HepG2 (cell line): ENCODE results near the gene PPP1R3F. TPM values are rescaled to one million over a fixed set of nuclear protein-coding genes. Genes with fewer than 3 reads are reported as not detected.
A peak's percentile ranks its signal among the peaks of the same experiment; 100 is the strongest.

Source experiments
- CBX2 ChIP-seq, 2 experiments: fragments of 200-600 bp in 1 of 2; sonication (generic); formaldehyde crosslinking in 1 of 2; IDR thresholded peaks; 2 replicates each; pipeline versions ENCODE4 v1.7.0 to v1.8.1; 2018 to 2022; ENCODE audit warnings: low read depth in 2 of 2, low read length in 1 of 2, mild to moderate bottlenecking in 1 of 2, missing genetic modification reagents in 1 of 2
- CEBPG ChIP-seq: IDR thresholded peaks from 2 replicates; pipeline ENCODE4 v1.6.1; 2016
- DNMT1 ChIP-seq: sonication (generic); formaldehyde crosslinking; IDR thresholded peaks from 2 replicates; pipeline ENCODE4 v1.5.1; 2020; ENCODE audit warnings: mild to moderate bottlenecking, missing genetic modification reagents
- HOXA7 ChIP-seq: sonication (generic); formaldehyde crosslinking; IDR thresholded peaks from 2 replicates; pipeline ENCODE4 v1.8.1; 2022; ENCODE audit warnings: mild to moderate bottlenecking, missing genetic modification reagents, moderate library complexity
- IKZF4 ChIP-seq: sonication (generic); formaldehyde crosslinking; IDR thresholded peaks from 2 replicates; pipeline ENCODE4 v1.5.1; 2020; ENCODE audit warnings: borderline replicate concordance, mild to moderate bottlenecking, low read depth, missing genetic modification reagents; ENCODE audit errors: not compliant biosample characterization
- MAFK ChIP-seq, 2 experiments: IDR thresholded peaks in 1 of 2; conservative IDR thresholded peaks in 1 of 2; 2 replicates each; pipeline ENCODE4 v1.6.1; 2011; ENCODE audit warnings: improper control_type of control experiment in 2 of 2, low read length in 2 of 2
- MATR3 ChIP-seq: sonication (generic); formaldehyde crosslinking; IDR thresholded peaks from 2 replicates; pipeline ENCODE4 v1.4.0; 2020; ENCODE audit warnings: missing genetic modification reagents
- MEIS2 ChIP-seq: sonication (generic); formaldehyde crosslinking; IDR thresholded peaks from 2 replicates; pipeline ENCODE4 v1.9.0; 2021; ENCODE audit warnings: mild to moderate bottlenecking, missing genetic modification reagents
- MYNN ChIP-seq: sonication (generic); formaldehyde crosslinking; IDR thresholded peaks from 2 replicates; pipeline ENCODE4 v1.4.0; 2020; ENCODE audit warnings: mild to moderate bottlenecking, low read depth, missing genetic modification reagents
- NAIF1 ChIP-seq: sonication (generic); formaldehyde crosslinking; IDR thresholded peaks from 2 replicates; pipeline ENCODE4 v1.5.0; 2020; ENCODE audit warnings: mild to moderate bottlenecking, missing genetic modification reagents, borderline replicate concordance
- NCOR1 ChIP-seq: fragments of 200-600 bp; sonication (generic); IDR thresholded peaks from 2 replicates; pipeline ENCODE4 v1.7.0; 2017; ENCODE audit warnings: antibody characterized with exemption, low read length, borderline replicate concordance
- NR1H2 ChIP-seq: sonication (generic); formaldehyde crosslinking; IDR thresholded peaks from 2 replicates; pipeline ENCODE4 v1.8.1; 2022; ENCODE audit warnings: low read depth, missing genetic modification reagents, borderline replicate concordance
- NR3C1 ChIP-seq: sonication (generic); formaldehyde crosslinking; IDR thresholded peaks from 2 replicates; pipeline ENCODE4 v1.4.0; 2020; ENCODE audit warnings: missing genetic modification reagents
- PHF20 ChIP-seq: sonication (generic); formaldehyde crosslinking; IDR thresholded peaks from 2 replicates; pipeline ENCODE4 v1.5.0; 2020; ENCODE audit warnings: mild to moderate bottlenecking, missing genetic modification reagents
- POLR2AphosphoS5 ChIP-seq: IDR thresholded peaks from 2 replicates; pipeline ENCODE4 v1.6.1; 2012; ENCODE audit warnings: low read depth, low read length
- PRMT3 ChIP-seq: sonication (generic); formaldehyde crosslinking; IDR thresholded peaks from 2 replicates; pipeline ENCODE4 v1.8.1; 2022; ENCODE audit warnings: low read depth, mild to moderate bottlenecking, moderate library complexity, missing genetic modification reagents, borderline replicate concordance
- SIX1 ChIP-seq: sonication (generic); formaldehyde crosslinking; IDR thresholded peaks from 2 replicates; pipeline ENCODE4 v1.4.0; 2020; ENCODE audit warnings: missing genetic modification reagents, borderline replicate concordance
- STAT5B ChIP-seq: sonication (generic); formaldehyde crosslinking; IDR thresholded peaks from 2 replicates; pipeline ENCODE4 v1.4.0; 2020; ENCODE audit warnings: missing genetic modification reagents
- XRCC5 ChIP-seq: fragments of 200-400 bp; formaldehyde crosslinking; optimal IDR thresholded peaks from 2 replicates; pipeline ENCODE3; 2017; ENCODE audit warnings: mild to moderate bottlenecking, low read length
- ZFP1 ChIP-seq: IDR thresholded peaks from 2 replicates; pipeline ENCODE4 v1.6.1; 2016
- ZMYM4 ChIP-seq: sonication (generic); formaldehyde crosslinking; IDR thresholded peaks from 2 replicates; pipeline ENCODE4 v1.8.1; 2023; ENCODE audit warnings: mild to moderate bottlenecking, missing genetic modification reagents
- ZNF10 ChIP-seq: sonication (generic); formaldehyde crosslinking; IDR thresholded peaks from 2 replicates; pipeline ENCODE4 v1.4.0; 2020; ENCODE audit warnings: mild to moderate bottlenecking, low read depth, missing genetic modification reagents, borderline replicate concordance
- ZNF160 ChIP-seq: sonication (generic); formaldehyde crosslinking; IDR thresholded peaks from 2 replicates; pipeline ENCODE4 v1.8.0; 2022; ENCODE audit warnings: mild to moderate bottlenecking, inconsistent platforms, missing genetic modification reagents
- ZNF264 ChIP-seq: sonication (generic); formaldehyde crosslinking; IDR thresholded peaks from 2 replicates; pipeline ENCODE4 v1.4.0; 2020; ENCODE audit warnings: missing genetic modification reagents
- ZNF510 ChIP-seq: sonication (generic); formaldehyde crosslinking; IDR thresholded peaks from 2 replicates; pipeline ENCODE4 v1.4.0; 2020; ENCODE audit warnings: low read depth, mild to moderate bottlenecking, missing genetic modification reagents
- ZNF512B ChIP-seq: sonication (generic); formaldehyde crosslinking; IDR thresholded peaks from 2 replicates; pipeline ENCODE4 v1.5.1; 2020; ENCODE audit warnings: missing genetic modification reagents, mild to moderate bottlenecking, borderline replicate concordance
- polyA plus RNA-seq, 8 experiments: library from polyadenylated mRNA; depleted of rRNA in 3 of 8; stranded (reverse) in 7 of 8; unstranded in 1 of 8; fragments of >200 nt; fragmentation: Illumina TruSeq in 4 of 8; extraction: Trizol in 4 of 8; gene quantifications; 2 replicates each; pipeline versions ENCODE4 v1.2.1 to v1.2.3, GENCODE V29; 2011 to 2016; ENCODE audit warnings: low read depth in 4 of 8, missing spikeins in 1 of 8, mixed read lengths in 1 of 8; ENCODE audit not compliant: insufficient read depth in 1 of 8
- total RNA-seq, 5 experiments: library from RNA; depleted of rRNA; stranded (reverse); fragments of >200 nt; fragmentation: Illumina TruSeq; extraction: Trizol; gene quantifications; 2 replicates each; pipeline ENCODE4 v1.2.3, GENCODE V29; 2016; ENCODE audit warnings: low read depth in 1 of 5
- TF ChIP-seq, protein P1 (sequence below): sonication (generic); formaldehyde crosslinking; conservative IDR thresholded peaks from 2 replicates; pipeline ENCODE4 v1.4.0; 2020; ENCODE audit warnings: missing genetic modification reagents

Gene PPP1R3F
- total and polyA plus RNA-seq, 2 of the 13 experiments (the other 11 are each of a cell fraction or from before 2014, with no cell fraction given): 0.82 to 0.84 TPM

GRCh38 chrX:49269010-49269766, 405 bp upstream of the PPP1R3F start (continued):
- TF ChIP-seq CBX2 (IDR thresholded peaks at IDR 0.05; ENCODE audit: low read depth, low read length) (no peak), CBX2 (CRISPR knock-in tag; IDR thresholded peaks at IDR 0.05; ENCODE audit: low read depth) (no peak), DNMT1 (CRISPR knock-in tag) (no peak), IKZF4 (CRISPR knock-in tag) (no peak), HOXA7 (no peak), PRMT3 (no peak), MATR3 (CRISPR knock-in tag) (no peak), ZMYM4 (peak; percentile 39; the same call in 1 of the 2 replicates), POLR2AphosphoS5 (peak; percentile 72), CEBPG (CRISPR knock-in tag) (peak; percentile 4; the same call in 1 of the 2 replicates), XRCC5 (no peak), STAT5B (CRISPR knock-in tag) (no peak), NR1H2 (CRISPR knock-in tag) (no peak), ZNF264 (no peak), ZNF160 (no peak), NR3C1 (CRISPR knock-in tag) (no peak), ZNF510 (CRISPR knock-in tag) (no peak), MYNN (CRISPR knock-in tag) (no peak), NAIF1 (0 out of 2 replicates have a peak, but pooled peaks have one; percentile 29), ZNF10 (CRISPR knock-in tag) (no peak), ZFP1 (CRISPR knock-in tag) (no peak), MAFK (conservative IDR thresholded peaks at IDR 0.05 in 1 of 2, IDR thresholded peaks at IDR 0.05 in 1 of 2; ENCODE audit: low read length in 2 of 2) (no peak), NCOR1 (peak; percentile 43; the same call in 1 of the 2 replicates), SIX1 (no peak), MEIS2 (CRISPR knock-in tag) (no peak), PHF20 (CRISPR knock-in tag) (no peak), ZNF512B (no peak)
- TF ChIP-seq, protein P1, sequence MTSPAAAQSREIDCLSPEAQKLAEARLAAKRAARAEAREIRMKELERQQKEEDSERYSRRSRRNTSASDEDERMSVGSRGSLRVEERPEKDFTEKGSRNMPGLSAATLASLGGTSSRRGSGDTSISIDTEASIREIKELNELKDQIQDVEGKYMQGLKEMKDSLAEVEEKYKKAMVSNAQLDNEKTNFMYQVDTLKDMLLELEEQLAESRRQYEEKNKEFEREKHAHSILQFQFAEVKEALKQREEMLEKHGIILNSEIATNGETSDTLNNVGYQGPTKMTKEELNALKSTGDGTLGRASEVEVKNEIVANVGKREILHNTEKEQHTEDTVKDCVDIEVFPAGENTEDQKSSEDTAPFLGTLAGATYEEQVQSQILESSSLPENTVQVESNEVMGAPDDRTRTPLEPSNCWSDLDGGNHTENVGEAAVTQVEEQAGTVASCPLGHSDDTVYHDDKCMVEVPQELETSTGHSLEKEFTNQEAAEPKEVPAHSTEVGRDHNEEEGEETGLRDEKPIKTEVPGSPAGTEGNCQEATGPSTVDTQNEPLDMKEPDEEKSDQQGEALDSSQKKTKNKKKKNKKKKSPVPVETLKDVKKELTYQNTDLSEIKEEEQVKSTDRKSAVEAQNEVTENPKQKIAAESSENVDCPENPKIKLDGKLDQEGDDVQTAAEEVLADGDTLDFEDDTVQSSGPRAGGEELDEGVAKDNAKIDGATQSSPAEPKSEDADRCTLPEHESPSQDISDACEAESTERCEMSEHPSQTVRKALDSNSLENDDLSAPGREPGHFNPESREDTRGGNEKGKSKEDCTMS (CRISPR knock-in tag): no peak
